HG03280 (cell line): ENCODE measurements around the gene CD55.
"Not testable (repeated sequence)": the region's sequence is repeated elsewhere in the genome, so short reads cannot be mapped to it uniquely, and the experiment has no call there.

ENCODE experiments used
- ATAC-seq: cut with Tn5 transposase; IDR thresholded peaks from one replicate; pipeline ENCODE4 v1.9.1; 2021; ENCODE audit warnings: mild to moderate bottlenecking, moderate library complexity; ENCODE audit not compliant: unreplicated experiment

The CD55 gene

DNA sequence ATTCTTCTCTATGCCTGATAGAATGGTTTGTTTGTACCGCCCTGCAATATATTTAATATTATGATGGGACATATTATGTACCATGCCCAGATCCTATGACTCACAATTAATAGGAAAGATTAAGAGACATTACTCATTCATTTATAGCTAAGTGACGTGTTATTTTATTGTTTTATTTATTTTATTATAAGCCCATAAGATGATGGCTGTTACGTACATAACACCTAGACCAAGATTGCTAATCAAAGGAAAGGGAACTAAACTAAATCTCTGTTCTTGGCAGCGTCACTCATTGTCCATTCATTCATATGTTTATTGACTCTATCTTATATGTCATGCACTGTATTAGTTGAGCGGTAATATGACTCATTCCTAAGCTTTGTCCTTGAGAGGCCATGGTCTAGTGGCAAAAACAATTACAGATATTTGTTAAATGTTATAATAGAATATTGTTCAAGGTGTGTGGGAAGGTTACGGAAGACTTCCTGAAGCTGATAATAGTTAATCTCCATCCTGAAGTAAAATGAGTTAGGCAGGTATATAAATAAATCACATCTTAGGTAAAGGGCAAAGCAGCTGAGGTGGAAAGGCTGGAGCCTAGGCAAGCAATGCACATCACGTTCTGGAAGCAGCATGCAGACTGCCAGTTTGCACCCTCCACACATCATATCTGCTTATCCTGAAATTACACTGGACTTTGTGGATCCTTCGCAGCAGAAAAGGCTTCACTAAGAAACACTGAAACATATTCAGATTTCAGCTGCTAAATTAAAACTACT lies 16.6 kb upstream of the CD55 start:
- ATAC-seq: no peak

DNA sequence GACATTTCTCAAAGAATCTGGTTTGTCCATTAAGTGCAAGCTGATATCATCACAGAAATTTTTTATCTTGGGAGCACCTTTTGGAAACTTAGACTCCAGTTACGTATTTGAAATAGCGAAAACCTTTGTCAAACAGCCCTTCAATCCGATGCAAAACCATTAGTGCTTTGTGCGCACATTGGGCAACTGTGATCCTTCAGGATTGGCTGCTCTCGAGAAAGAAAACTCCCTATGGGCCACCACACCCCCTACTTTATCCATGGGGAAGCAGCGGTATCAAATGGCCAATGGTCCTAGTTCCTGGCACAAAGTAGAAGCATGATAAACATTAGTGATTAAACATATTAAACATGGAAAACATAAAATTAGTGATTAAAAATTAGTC lies 16.0 kb upstream of the CD55 start:
- no peak for ATAC-seq

DNA sequence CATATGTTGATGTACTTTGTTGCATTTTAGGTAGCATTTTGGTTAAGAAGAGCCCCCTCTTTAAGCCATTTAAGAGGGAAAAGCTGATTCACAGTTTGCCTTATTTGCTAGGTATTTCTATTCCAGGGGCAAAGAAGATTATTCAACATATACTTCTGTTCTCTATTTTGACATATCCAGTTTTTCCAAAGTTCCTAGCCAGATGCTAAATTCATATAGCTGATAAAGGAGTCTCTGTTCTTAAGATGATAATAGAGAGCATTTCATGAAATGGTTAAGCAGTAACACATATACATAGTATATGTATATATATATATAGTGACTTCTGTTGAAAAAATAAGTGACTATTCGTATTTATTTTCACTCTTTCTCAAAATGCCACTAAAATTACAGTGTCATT lies 15.5 kb upstream of the CD55 start:
- no peak for ATAC-seq

DNA sequence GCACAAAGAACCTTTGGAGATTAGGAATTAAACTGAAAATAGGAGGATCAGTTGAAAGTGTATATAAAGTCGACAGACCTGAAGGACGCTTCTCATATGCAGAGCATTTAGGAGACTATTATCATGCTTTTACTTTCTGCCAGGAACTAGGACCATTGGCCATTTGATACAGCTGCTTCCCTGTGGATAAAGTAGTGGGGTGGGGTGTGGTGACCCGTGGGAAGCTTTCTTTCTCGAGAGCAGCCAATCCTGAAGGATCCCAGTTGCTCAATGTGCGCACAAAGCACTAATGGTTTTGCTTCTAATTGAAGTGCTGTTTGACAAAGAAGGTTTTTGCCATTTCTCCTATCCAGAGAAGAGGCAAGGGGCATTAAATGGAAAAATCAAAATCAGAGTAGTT lies 14.9 kb upstream of the CD55 start:
- ATAC-seq: no peak

DNA sequence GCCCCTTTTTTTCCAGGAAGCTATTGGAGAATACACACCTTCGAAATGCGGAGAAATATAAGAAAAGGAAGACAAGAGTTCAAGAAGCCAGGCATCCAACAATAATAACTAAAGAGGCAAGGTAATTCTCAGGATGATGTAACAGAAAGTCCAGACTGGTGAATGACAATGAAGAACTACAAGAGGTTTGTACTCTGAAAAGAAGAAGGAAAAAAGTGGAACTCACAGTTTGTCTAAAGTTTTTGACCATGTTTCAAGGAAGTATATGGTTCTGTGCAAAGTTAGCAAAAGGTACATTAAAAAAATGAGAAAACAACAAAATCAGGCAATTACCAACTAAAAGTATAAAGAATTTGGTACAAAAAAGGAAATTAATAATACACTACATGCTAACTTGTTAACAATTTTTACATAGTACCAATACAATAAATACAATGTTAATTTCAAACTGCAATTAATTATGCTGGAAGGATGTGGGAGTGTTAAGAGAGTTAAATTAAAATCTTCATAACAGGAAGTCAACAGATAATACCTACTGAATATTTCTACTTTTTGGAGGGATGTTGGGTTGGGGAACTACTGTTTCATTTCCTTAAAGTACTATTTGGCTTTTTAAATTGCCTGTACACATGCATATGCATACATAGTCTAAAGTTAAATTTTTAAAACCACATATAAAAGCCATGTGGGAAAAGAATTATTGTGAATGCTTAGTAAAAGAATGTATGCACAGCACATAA lies 12.9 kb upstream of the CD55 start:
- no peak for ATAC-seq

DNA sequence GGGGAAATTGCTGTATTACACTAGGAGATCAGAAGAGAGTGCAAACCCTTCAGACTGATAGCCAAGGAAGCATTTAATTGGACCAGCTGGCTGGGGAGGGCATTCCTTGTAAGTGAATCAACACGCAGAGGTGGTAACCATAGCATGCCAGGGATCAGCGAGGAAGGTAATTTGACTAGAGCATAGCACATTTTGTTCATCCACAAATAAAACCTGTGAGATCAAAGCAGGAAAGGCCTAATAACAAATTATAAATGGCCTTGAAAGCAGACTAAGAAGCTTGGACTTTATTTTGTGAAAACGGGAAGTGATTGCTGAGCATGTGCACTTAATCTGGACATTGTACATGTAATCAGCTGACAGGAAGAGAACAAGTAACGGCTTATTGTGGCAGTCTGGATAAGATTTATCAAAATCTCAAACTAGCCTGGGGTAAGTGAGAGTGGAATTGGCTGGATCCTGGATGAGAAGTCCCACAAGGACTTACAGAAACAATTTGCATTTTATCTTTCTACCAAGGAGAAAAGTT lies 11.7 kb upstream of the CD55 start:
- ATAC-seq: no peak

DNA sequence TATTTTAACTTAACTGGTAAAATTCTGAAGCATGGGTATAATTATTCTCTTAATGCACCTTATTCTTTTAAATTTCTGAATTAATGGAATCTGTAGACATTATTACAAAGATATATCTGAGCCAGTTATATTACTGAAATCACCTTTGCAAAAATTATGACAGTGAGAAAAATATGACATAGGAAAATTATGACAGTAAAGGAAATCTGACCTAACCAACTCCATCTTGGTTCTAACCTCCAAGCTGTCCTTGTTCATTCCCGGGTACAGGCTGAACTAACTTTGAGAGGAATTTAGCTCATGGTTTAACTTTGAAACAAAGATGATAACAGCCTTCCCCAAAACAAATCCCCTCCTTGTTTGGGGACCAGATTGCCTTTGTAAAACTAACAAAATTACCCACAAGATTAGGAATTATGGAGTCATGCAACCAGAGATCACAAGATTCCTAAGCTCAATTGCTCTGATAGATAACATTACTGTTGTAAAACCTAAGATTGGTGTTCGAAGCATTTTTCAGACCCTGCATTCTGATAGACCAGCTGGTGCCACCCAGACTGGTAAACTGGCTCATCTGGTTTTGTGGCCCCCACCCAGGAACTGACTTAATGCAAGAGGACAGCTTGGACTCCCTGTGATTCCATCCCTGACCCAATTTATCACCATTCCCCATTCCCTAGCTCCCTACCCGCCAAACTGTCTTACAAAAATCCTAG lies 9.4 kb upstream of the CD55 start:
- no peak for ATAC-seq

DNA sequence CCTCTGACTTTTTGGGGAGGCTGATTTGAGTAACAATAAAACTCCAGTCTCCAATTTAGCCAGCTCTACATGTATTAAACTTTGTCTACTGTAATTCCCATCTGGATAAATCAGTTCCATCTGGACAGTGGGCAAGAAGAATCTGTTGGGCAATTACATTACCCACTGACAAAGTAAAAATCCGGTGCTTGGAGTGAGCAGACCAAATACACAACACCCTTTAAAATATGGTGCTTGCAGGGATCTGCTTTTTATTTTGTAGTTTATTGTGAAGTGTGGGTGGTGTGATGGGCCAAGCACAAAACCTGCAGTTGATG lies 8.9 kb upstream of the CD55 start:
- ATAC-seq: no peak

DNA sequence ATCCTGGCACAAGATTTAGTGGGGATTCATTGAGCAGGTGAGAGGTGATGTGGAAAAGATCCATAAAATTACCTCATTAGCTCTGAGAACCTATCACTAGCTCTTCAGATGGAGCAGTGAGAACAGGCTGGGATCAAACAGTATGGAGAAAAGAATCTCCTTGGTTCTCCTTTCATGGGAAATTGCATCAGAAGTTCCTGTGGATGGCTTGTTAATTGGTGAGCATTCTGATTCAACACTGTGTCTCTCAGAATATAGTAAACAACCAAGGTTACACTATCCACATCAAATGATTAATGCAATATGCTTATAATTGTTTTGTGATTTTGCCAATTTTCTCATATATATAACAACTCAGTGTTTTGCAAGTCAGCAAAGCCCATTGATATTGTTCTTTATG lies 8.3 kb upstream of the CD55 start:
- no peak for ATAC-seq

DNA sequence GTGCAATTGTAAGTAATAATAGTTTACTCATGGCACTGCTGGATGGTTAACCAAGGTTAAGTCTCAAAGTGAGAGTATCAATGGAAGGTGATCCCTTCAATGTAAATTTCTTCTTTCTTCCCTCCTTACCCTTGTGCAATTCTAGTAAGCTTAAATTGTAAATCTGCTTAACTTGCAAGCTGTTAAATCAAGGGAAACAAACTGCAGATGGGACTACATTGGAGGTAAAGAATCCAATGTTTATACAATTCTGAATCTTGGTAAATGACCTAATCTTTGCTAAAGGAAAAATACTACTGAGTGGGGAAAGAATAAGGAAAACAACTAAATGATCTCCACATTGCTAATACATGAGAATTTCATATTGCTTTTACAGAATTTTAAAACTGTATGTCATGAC lies 6.7 kb upstream of the CD55 start:
- no peak for ATAC-seq

DNA sequence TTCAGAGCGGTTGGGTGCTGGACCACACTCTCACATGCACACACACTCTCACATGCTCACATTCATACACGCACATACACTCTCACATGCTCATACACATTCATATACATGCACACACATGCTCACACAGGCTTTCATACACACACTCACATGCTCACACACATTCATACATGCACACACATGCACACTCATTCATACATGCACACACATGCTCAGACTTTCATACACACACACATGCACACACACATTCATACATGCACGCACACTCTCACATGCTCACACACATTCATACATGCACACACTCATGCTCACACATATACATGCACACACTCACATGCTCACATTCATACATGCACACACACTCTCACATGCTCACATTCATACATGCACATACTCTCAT lies 6.0 kb upstream of the CD55 start:
- no peak for ATAC-seq

DNA sequence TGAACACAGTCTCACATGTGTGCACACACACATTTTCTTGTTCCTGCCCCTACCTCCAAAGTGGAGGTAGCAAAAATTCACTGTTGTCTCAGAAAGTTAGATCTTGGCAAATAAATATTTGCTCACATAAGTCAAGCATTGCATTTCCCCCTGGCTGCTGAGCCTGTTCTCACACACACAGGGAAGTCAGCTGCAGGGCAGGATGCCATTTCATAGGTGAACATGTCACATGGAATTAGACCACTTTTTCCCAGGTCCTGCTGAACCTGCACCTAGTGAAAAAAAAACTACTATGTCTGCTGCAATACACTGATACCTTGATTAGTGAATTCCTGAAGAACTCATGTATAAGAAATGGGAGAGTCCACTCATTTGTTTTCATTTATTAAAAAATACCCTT lies 5.3 kb upstream of the CD55 start:
- ATAC-seq: no peak

DNA sequence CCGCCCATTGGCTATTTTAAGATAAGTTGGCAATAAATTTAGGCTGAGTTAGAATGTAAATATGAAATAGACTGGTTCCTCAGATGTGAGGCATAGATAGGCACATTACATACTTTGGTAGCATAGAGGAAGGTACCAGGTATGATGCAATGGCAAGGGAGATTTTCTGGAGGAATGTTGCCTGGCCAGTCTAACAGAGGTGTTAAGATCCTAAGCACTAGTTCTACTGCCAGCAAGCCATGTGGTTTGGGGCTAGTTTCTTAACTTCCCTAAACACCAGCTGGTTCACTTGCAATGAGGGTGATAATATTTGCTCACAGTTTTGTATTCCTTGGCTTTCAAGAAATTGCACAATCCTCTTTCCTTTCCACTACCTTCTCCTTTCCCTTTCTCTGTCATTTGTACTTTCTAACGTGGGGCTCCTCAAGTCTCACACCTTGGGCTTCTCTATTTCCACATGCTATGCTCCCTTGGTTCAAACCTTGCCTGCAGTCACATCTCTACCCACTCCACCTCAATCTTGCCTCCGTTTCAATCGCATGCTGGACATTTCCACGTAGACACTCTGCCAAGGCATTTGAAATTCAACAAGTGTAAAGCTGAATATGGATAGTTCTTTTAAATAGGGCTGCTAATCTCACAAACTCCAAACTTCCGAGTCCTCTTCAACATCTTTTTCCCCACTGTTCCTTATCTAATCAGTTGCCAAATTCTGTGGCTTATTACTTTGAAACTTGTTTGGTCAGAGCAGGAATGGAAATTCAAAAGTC lies 4.7 kb upstream of the CD55 start:
- ATAC-seq: no peak

DNA sequence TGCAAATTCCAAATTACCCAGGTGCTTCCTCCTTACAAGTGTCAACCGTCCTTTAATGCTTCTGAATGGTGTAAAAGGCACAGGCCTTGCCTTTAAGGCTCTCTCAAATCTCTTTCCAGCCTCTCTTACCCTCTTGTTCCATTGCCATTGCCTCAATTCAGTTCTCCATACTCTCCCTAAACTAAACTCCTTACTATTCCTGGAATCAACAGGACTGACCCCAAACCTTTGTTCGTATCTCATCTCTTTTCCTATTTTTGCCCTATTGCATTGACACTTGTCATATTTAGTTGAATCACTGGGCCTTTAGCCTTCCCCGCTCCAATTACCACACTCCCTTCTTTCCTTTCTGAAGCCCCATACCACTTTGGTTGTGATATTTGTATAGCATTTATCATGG lies 3.9 kb upstream of the CD55 start:
- no peak for ATAC-seq

DNA sequence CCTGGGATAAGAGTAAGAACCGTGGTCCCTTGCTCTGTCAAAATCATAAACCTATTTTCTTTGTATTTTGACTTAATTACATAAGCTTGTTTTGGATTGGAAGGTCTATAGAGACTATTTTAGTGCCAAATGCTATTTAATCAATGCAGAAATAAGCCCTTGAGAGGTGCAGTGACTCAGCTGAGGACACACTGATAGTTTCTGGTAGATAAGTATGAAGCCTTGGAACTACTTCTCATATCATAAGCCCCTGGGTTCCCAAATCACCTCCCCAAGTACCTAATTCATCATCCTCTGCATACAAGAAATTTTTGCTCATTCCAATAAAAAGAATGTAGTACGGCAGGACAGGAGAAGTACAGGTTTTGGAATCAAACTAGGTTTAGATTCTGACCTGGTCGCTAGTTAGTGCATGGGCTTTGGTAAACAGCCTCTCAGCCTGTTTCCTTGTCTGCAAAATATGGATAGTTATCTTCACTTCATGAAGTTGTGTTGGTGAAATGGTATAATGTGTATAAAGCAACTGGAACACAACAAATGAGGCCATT lies 3.3 kb upstream of the CD55 start:
- no peak for ATAC-seq

DNA sequence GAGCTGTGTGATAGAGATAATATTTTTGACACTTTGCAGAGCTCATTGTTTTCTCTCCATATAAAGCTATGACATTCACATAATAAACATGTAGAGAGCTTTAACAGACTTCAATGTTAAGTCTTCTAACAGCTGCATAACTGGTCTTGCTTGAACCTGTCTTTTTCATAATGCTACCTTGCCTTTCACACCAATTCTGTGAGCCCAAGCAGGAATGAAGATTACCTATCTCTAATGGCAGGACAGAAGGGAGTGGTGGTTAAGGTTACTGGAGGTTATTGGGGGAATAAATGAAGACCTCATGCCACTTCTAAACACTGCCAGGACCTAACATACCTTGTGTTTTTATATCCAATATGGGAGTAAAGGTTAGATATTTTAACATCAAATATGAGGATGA lies 2.3 kb upstream of the CD55 start:
- no peak for ATAC-seq

DNA sequence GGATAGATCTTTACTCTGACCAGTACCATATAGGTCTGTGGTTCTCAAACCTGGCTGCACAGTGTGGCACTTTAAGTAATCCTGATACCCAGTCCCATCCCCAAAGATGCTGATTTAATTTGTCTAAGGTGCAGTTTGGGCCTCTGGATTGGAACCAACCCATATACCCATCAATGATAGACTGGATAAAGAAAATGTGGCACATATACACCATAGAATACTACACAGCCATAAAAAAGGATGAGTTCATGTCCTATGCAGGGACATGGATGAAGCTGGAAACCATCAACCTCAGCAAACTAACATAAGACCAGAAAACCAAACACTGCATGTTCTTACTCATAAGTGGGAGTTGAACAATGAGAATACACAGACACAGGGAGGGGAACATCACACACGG lies 1.4 kb upstream of the CD55 start:
- not testable (repeated sequence) for ATAC-seq

DNA sequence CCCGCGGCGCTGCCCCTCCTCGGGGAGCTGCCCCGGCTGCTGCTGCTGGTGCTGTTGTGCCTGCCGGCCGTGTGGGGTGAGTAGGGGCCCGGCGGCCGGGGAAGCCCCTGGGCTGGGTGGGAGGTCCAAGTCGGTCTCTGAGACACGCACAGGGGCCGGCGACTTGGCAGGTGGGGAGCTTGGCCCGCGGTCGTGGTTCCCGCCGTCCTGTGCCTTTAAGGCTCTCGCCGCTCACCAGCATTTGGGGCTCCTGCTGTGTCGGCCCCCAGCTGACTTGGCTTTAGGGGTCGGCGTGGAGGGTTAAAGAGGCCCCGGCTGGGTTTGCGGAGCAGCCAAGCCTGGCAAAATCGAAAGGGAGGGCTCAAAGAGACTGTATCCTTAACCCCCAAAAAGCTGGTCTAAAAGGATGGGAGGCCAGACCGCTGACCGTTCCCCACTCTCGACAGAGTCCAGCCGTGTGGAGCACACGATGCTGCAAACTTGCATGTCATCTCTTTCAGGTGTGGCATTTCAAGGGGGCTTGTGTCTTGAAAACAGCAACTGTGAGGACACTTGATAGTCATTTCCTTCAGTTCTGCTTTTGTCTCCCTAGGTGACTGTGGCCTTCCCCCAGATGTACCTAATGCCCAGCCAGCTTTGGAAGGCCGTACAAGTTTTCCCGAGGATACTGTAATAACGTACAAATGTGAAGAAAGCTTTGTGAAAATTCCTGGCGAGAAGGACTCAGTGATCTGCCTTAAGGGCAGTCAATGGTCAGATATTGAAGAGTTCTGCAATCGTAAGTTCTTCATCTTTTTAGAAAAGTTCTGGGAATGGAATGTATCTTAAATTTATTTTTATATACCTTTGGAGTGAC lies 540 bp downstream of the CD55 start:
- ATAC-seq: peak; percentile 33

DNA sequence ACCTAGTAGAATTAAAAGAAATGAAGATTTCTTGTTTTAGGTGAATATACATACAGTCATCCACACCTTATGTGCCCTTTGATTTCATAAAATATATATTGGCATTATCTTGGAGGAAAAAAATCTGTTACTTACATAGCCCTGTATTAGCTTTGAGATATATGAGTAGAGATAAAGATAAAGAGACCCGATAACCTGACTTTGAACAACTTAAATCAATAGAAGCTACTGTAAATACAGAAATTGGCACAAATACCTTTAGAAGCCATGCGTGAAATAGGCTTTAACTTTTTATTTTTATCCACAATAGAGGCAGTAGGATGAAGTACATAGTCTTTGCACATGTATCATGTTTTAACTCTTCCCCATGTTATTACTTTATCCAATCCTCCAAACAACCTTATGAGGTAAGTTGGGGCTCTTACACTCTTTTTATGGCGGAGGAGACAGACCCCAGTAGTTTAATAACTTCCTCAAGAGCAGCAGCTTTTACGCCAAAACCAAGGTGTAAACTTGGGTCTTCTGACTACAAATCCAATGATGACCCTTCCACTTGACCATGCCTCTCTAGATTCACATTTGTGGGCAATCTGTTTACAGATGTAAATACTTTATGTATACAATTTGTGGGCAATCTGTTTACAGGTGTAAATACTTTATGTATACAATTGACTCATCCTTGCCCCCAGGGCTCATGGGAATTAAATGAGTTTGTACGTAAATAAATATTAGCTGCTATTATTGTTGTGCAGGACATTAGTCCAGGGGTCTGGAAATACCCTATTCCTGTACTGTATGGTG lies 2.1 kb downstream of the CD55 start:
- no peak for ATAC-seq
